PC-3 (cell line): ENCODE results near the gene CLDN11. TPM values are rescaled to one million over a fixed set of nuclear protein-coding genes. Genes with fewer than 3 reads are reported as not detected.

Experiments used
- ATAC-seq: fragments of 200-7000 bp; cut with Tn5 transposase; 2 replicates; pipeline ENCODE4 v1.9.1; 2020; ENCODE audit warnings: mild to moderate bottlenecking, moderate library complexity
- Bru-seq: library from RNA; stranded (reverse); fragments of 400-500 nt; gene quantifications from one replicate; lab custom pipeline; 2021; lab: Mats Ljungman, UMichigan
- BruChase-seq, 2 experiments: library from RNA; stranded (reverse); fragments of 400-500 nt; gene quantifications; one replicate each; lab custom pipeline; 2021; lab: Mats Ljungman, UMichigan
- BruUV-seq: library from RNA; stranded (reverse); fragments of 400-500 nt; replicated peaks from 2 replicates; lab custom pipeline; 2021; lab: Mats Ljungman, UMichigan
- CTCF ChIA-PET: fragments of 300-600 bp; sonication (Branson Sonifier 250); formaldehyde crosslinking; loops from one replicate; lab custom pipeline; 2022; ENCODE audit warnings: antibody characterized with exemption; lab: Charles Lee
- POLR2A ChIA-PET: fragments of 300-600 bp; sonication (Branson Sonifier 250); formaldehyde crosslinking; loops from one replicate; lab custom pipeline; 2022; ENCODE audit warnings: antibody characterized with exemption; ENCODE audit not compliant: unreplicated experiment; lab: Charles Lee
- DNase-seq: peaks from one replicate; pipeline ENCODE4 v3.0.0-alpha.2; 2015
- H2AFZ ChIP-seq: fragments of 300-600 bp; sonication (generic); 2 replicates; pipeline ENCODE4 v1.6.0; 2016; ENCODE audit warnings: antibody characterized with exemption, low read length
- H3F3A ChIP-seq: fragments of 300-600 bp; sonication (generic); one replicate; pipeline ENCODE4 v1.6.0; 2017; ENCODE audit warnings: antibody characterized with exemption, low read length, control low read depth, mild to moderate bottlenecking; ENCODE audit not compliant: unreplicated experiment
- H3K27ac ChIP-seq: fragments of 300-600 bp; sonication (generic); 2 replicates; pipeline ENCODE4 v1.5.1; 2016; ENCODE audit warnings: mild to moderate bottlenecking, low read length
- H3K27me3 ChIP-seq: fragments of 300-600 bp; sonication (generic); 2 replicates; pipeline ENCODE4 v1.6.1; 2016; ENCODE audit warnings: low read length, mixed read lengths
- H3K36me3 ChIP-seq: fragments of 300-600 bp; sonication (generic); 2 replicates; pipeline ENCODE4 v1.6.1; 2016; ENCODE audit warnings: low read depth, mixed run types, low read length, mixed read lengths
- H3K4me1 ChIP-seq: fragments of 300-600 bp; sonication (generic); 2 replicates; pipeline ENCODE4 v1.5.1; 2016; ENCODE audit warnings: low read length; ENCODE audit not compliant: insufficient read depth
- H3K4me2 ChIP-seq: fragments of 300-600 bp; sonication (generic); 2 replicates; pipeline ENCODE4 v1.6.0; 2016; ENCODE audit warnings: low read length
- H3K4me3 ChIP-seq: fragments of 300-600 bp; sonication (generic); 2 replicates; pipeline ENCODE4 v1.5.1; 2016; ENCODE audit warnings: mild to moderate bottlenecking, low read length, mixed read lengths
- H3K79me2 ChIP-seq: fragments of 300-600 bp; sonication (generic); 2 replicates; pipeline ENCODE4 v1.6.1; 2017; ENCODE audit warnings: low read length, mixed read lengths
- H3K9ac ChIP-seq: fragments of 300-600 bp; sonication (generic); 2 replicates; pipeline ENCODE4 v1.6.0; 2016; ENCODE audit warnings: mild to moderate bottlenecking, low read length
- H3K9me2 ChIP-seq: fragments of 300-600 bp; sonication (generic); replicated peaks from 2 replicates; pipeline ENCODE4 v1.6.1; 2016; ENCODE audit warnings: mixed run types, low read length, mixed read lengths
- H3K9me3 ChIP-seq: fragments of 300-600 bp; sonication (generic); 2 replicates; pipeline ENCODE4 v1.6.1; 2016; ENCODE audit warnings: low read length, mixed read lengths
- H4K20me1 ChIP-seq: fragments of 300-600 bp; sonication (generic); 2 replicates; pipeline ENCODE4 v1.6.1; 2016; ENCODE audit warnings: low read length, mixed read lengths
- EZH2 ChIP-seq: fragments of 300-600 bp; sonication (generic); IDR thresholded peaks from one replicate; pipeline ENCODE4 v1.6.1; 2017; ENCODE audit warnings: antibody characterized with exemption, mild to moderate bottlenecking, low read length; ENCODE audit not compliant: unreplicated experiment
- EZH2phosphoT487 ChIP-seq: fragments of 300-600 bp; sonication (generic); IDR thresholded peaks from 2 replicates; pipeline ENCODE4 v1.6.1; 2018; ENCODE audit warnings: mild to moderate bottlenecking, antibody characterized with exemption, low read length, borderline replicate concordance
- intact Hi-C: fragments of 100-400 bp; cut with micrococcal nuclease; formaldehyde crosslinking; loops from 2 replicates; pipeline ENCODE4 v1.9.0; 2023
- long read RNA-seq: library from polyadenylated mRNA; unstranded; transcript quantifications from one replicate; pipeline ENCODE4 v2.0.0, GENCODE V29; 2021; ENCODE audit not compliant: unreplicated experiment
- total RNA-seq: library from RNA; depleted of rRNA; stranded (reverse); fragments of >200 nt; gene quantifications from 2 replicates; pipeline ENCODE4 v1.2.3, GENCODE V29; 2014; rRNA removed
- TF ChIP-seq, protein P1 (sequence below): fragments of 300-600 bp; sonication (generic); conservative IDR thresholded peaks from 2 replicates; pipeline ENCODE4 v1.5.1; 2017; ENCODE audit warnings: antibody characterized with exemption, low read depth, mild to moderate bottlenecking, low read length

CLDN11 gene
- total RNA-seq (32.0 and 38.0 TPM in 2 replicates), Bru-seq, nascent RNA (percentile 77 among the genes with signal in this experiment), BruChase-seq, experiment 1, labeled RNA remaining after a 6-hour chase (percentile 94 among the genes with signal in this experiment), BruChase-seq, experiment 2, labeled RNA remaining after a 2-hour chase (percentile 77 among the genes with signal in this experiment)
- long read RNA-seq = 0 reads

DNA sequence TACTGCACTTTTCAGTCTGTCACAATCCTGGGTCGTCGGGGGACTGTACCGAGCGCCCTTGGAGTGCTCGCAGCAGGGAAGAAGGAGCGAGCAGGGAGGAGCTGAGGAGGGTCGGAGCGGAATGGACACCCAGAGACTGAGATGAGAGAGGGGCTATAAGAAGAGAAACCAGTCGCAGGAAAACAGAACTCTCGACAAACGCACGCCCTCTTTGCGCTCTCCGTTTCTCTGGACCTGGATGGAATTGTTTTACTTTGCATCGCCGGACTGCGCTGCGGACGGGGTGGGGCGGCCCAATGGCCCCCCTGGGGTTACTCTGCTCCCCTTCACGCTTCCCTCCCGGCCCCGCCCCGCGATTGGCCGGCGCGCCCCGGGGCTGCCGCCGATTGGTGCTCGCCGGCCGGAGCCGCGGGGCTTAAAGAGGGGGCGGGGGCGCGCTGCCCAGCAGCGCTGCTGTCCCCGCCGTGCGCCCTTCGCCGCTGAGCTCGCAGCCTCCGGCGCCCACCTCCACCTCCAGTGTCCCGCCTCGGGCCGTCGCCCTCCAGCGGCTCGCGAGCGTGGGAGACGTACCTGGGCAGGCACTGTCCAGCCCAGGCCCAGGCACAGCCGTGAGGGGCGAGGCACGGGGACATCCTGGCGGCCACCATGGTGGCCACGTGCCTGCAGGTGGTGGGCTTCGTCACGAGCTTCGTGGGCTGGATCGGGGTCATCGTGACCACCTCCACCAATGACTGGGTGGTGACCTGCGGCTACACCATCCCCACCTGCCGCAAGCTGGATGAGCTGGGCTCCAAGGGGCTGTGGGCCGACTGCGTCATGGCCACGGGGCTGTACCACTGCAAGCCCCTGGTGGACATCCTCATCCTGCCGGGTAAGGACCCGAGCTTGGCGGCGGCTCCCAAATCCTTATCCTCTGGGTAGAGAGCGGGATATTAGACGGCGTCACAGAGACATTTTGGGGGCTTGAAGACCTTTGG is at the start of gene CLDN11:
TSS of gene CLDN11 (plus strand) at position 447 of the 977 bp plus-strand sequence. CDS start at position 646, 199 bp downstream.
- Histone ChIP-seq H3F3A (no peaks in the 10 kb centered on the region), H2AFZ (peak within 1 kb of the TSS; percentile 99), H3K4me3 (peak within 1 kb of the TSS; percentile 81), H3K27ac (no peak within 1 kb of the TSS), H4K20me1 (no peaks in the 10 kb centered on the region), H3K4me2 (peak within 1 kb of the TSS; percentile 96), H3K9me3 (no peaks in the 10 kb centered on the region), H3K27me3 (no peaks in the 10 kb centered on the region), H3K4me1 (peaks cover 15% of the 10 kb centered on the region), H3K9ac (peak within 1 kb of the TSS; percentile 36), H3K9me2 (no peaks in the 10 kb centered on the region), H3K79me2 (peaks cover 34% of the 10 kb centered on the region), H3K36me3 (no peaks in the 10 kb centered on the region)
- peak; percentile 66 for DNase-seq
- ChIA-PET CTCF (interaction anchor here (1.8 kb wide), 1 partner anchor 393 kb away, joined by 7 read pairs; no protein-coding TSS in a partner anchor), POLR2A (no interaction called here)
- intact Hi-C loops = loop anchor here (10.0 kb wide), 2 partner anchors 186 to 276 kb away; no protein-coding TSS in a partner anchor
- BruUV-seq = no TSS peak
- TF ChIP-seq EZH2 = no peak
- peak; percentile 82 for ATAC-seq

DNA sequence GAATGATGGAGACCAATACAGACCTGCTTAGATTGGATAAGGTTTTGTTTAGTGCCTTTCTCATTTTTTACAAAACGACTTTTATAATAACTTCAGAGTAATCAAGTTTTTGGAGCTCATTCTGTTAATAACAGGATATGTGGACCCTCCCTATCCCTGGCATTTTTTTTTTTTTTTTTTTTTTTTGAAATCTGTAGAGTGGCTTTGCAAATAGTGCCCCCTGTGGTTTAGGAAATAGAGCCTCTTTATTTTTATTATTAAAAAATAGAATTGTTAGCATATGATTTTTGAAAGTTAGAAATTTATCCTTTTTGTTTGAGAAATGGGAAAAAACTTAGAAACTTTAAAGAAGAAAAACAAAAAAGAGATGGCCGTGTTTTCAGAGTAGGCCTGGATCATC is 49.7 kb upstream of the CLDN11 start:
- H3K9me3 ChIP-seq = no peaks in the 10 kb centered on the region
- H3K4me2 ChIP-seq = no peak overlapping the region
- H3F3A ChIP-seq = no peaks in the 10 kb centered on the region
- no peaks in the 10 kb centered on the region for H3K36me3 ChIP-seq
- H3K27ac ChIP-seq = no peak overlapping the region
- intact Hi-C loops = loop anchor here (1.0 kb wide), 1 partner anchor 59 kb away; no protein-coding TSS in a partner anchor
- ChIA-PET POLR2A (no interaction called here), CTCF (interaction anchor here (0.5 to 1.0 kb wide), 3 partner anchors 12 to 324 kb away, joined by 4 to 5 read pairs (median 4); no protein-coding TSS in a partner anchor)
- DNase-seq = peak; percentile 30
- H4K20me1 ChIP-seq = no peaks in the 10 kb centered on the region
- no peaks in the 10 kb centered on the region for H3K27me3 ChIP-seq
- BruUV-seq = no TSS peak
- no peak overlapping the region for H2AFZ ChIP-seq
- H3K9ac ChIP-seq = no peak overlapping the region
- H3K9me2 ChIP-seq = no peaks in the 10 kb centered on the region
- H3K4me1 ChIP-seq = peaks cover 12% of the 10 kb centered on the region
- no peak overlapping the region for H3K4me3 ChIP-seq
- no peak for ATAC-seq
- peaks cover 91% of the 10 kb centered on the region for H3K79me2 ChIP-seq
- TF ChIP-seq EZH2 (no peak), EZH2phosphoT487 (no peak)
- TF ChIP-seq, protein P1, sequence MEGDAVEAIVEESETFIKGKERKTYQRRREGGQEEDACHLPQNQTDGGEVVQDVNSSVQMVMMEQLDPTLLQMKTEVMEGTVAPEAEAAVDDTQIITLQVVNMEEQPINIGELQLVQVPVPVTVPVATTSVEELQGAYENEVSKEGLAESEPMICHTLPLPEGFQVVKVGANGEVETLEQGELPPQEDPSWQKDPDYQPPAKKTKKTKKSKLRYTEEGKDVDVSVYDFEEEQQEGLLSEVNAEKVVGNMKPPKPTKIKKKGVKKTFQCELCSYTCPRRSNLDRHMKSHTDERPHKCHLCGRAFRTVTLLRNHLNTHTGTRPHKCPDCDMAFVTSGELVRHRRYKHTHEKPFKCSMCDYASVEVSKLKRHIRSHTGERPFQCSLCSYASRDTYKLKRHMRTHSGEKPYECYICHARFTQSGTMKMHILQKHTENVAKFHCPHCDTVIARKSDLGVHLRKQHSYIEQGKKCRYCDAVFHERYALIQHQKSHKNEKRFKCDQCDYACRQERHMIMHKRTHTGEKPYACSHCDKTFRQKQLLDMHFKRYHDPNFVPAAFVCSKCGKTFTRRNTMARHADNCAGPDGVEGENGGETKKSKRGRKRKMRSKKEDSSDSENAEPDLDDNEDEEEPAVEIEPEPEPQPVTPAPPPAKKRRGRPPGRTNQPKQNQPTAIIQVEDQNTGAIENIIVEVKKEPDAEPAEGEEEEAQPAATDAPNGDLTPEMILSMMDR = no peak; the same call in 1 of the 2 replicates

DNA sequence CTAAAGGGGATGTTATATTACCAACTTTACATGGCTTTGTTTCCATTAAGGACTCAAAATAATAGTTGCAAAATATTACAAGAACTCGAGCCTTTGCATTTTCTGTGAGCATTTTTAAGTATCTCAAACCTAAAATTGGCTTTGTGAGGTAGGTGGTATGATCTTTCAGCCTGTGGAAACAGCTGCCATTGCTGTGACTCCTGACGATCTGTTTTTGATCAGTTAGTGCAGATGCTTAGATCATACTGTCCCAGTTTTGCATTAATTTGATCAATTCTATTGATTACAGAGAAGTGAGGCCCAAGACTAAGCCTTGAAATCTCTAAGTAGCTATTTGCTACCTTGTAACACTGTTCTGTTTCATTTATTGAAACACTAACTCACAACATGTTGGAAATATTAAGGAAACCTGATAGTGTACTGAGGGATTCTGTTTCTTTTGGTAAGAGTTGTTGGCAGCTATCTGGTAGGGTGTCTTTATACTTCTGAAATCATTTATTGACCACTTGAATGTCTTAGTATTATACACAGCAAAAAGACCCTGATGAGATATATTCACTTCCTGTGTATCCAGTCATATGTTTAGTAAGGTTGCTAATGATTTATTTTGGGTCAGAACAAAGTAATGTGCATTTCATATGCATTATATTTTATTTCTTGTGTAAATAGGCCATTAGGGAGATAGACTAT is 46.3 kb upstream of the CLDN11 start:
- Histone ChIP-seq H3K79me2 (peaks cover 79% of the 10 kb centered on the region), H4K20me1 (no peaks in the 10 kb centered on the region), H3K9me3 (no peaks in the 10 kb centered on the region), H3K4me3 (no peak overlapping the region), H2AFZ (no peak overlapping the region), H3K27ac (no peak overlapping the region), H3F3A (no peaks in the 10 kb centered on the region), H3K4me2 (no peak overlapping the region), H3K27me3 (no peaks in the 10 kb centered on the region), H3K9ac (no peak overlapping the region), H3K36me3 (no peaks in the 10 kb centered on the region), H3K9me2 (no peaks in the 10 kb centered on the region), H3K4me1 (no peaks in the 10 kb centered on the region)
- TF ChIP-seq, protein P1 = no peak
- TF ChIP-seq EZH2phosphoT487 = no peak
- no peak for TF ChIP-seq EZH2
- no TSS peak for BruUV-seq
- POLR2A ChIA-PET = no interaction called here
- DNase-seq (no peak), ATAC-seq (no peak)
- intact Hi-C loops = no loop called here
- CTCF ChIA-PET = no interaction called here
